Ovary (tissue), 9 donors: ENCODE data around the gene SNAP29. TPM values are rescaled to one million over a fixed set of nuclear protein-coding genes. Genes with fewer than 3 reads are reported as not detected.

ENCODE experiments used
- DNase-seq, 5 donors: peaks; one replicate each; pipeline ENCODE4 v3.0.0-alpha.2; 2019 to 2020
- H3K27ac ChIP-seq, 2 donors: fragments of 200-600 bp; one replicate each; pipeline versions ENCODE4 v1.5.1 to v1.8.0; 2019 to 2022
- H3K27me3 ChIP-seq: fragments of 200-600 bp; one replicate; pipeline ENCODE4 v1.8.0; 2022
- H3K36me3 ChIP-seq: fragments of 200-600 bp; sonication (generic); one replicate; pipeline ENCODE4 v1.5.1; 2019
- H3K4me1 ChIP-seq: one replicate; pipeline ENCODE4 v1.8.1; 2013; ENCODE audit warnings: mild to moderate bottlenecking, moderate library complexity; ENCODE audit not compliant: insufficient read depth
- H3K4me3 ChIP-seq: fragments of 200-600 bp; sonication (generic); one replicate; pipeline ENCODE4 v1.5.1; 2017
- H3K9me3 ChIP-seq, 2 donors: fragments of 200-600 bp in 1 of 2; sonication (generic) in 1 of 2; one replicate each; pipeline versions ENCODE4 v1.5.1 to v1.8.1; 2013 to 2019; ENCODE audit warnings: mild to moderate bottlenecking in 1 of 2, moderate library complexity in 1 of 2
- CTCF ChIP-seq, 3 donors: fragments of 450-650 bp in 2 of 3; fragments of 200-600 bp in 1 of 3; IDR thresholded peaks; one replicate each; pipeline versions ENCODE4 v1.5.1 to v1.8.0; 2016 to 2022; ENCODE audit warnings: antibody characterized with exemption in 3 of 3, mild to moderate bottlenecking in 1 of 3
- EP300 ChIP-seq: sonication (generic); formaldehyde crosslinking; IDR thresholded peaks from one replicate; pipeline ENCODE4 v1.6.1; 2017; ENCODE audit warnings: antibody characterized with exemption
- POLR2A ChIP-seq: fragments of 450-650 bp; IDR thresholded peaks from one replicate; pipeline ENCODE4 v1.6.1; 2017; ENCODE audit warnings: antibody characterized with exemption, mild to moderate bottlenecking, moderate library complexity
- WGBS, 3 donors: extraction: QIAGEN DNeasy Blood & Tissue Kit in 1 of 3; methylation state at CpG; one replicate each; pipeline versions ENCODE4 v1.1.5 to v1.1.7; 2013 to 2017; 5-methylcytosine and 5-hydroxymethylcytosine counted together
- intact Hi-C, 4 donors: fragments of 100-400 bp; cut with DNase I; formaldehyde crosslinking; loops; one replicate each; pipeline versions ENCODE4 v1.11.0 to v1.15.1; 2022 to 2023
- polyA plus RNA-seq, 2 donors: library from polyadenylated mRNA; stranded (reverse); fragments of 200-250 nt in 1 of 2; fragments of 350-450 nt in 1 of 2; fragmentation: Illumina TruSeq in 1 of 2; extraction: RNeasy Lipid Tissue Mini Kit (QIAGEN cat#74804) in 1 of 2; gene quantifications; one replicate each; pipeline ENCODE4 v1.2.3, GENCODE V29; 2013 to 2014
- total RNA-seq, 7 donors: library from RNA; depleted of rRNA in 2 of 7; stranded (reverse); fragments of >200 nt in 2 of 7; fragmentation: NEBNext Ultra II Directional in 3 of 7; extraction: Animal tissue kit (Norgen Biotek cat#: 25700) in 3 of 7; gene quantifications; one replicate each; pipeline versions ENCODE4 v1.1.0 to v1.2.4, GENCODE V29; 2016 to 2023
- donor health status: DM: no; HTN: no; CAD: no; lungs with moderate emphysema.
- donor health status: DM: no; HTN: no; CAD: no.
- donor health status: Bipolar disorder and iron deficiency.
- donor health status: DM: yes; HTN: yes; CAD: no.
- donor health status: DM: no; HTN: no; CAD: no.
- donor health status: DM: yes; HTN: yes; CAD: no.

The SNAP29 gene
- total and polyA plus RNA-seq, 9 donors = 12.0 to 58.6 (median 22.9) TPM

DNA sequence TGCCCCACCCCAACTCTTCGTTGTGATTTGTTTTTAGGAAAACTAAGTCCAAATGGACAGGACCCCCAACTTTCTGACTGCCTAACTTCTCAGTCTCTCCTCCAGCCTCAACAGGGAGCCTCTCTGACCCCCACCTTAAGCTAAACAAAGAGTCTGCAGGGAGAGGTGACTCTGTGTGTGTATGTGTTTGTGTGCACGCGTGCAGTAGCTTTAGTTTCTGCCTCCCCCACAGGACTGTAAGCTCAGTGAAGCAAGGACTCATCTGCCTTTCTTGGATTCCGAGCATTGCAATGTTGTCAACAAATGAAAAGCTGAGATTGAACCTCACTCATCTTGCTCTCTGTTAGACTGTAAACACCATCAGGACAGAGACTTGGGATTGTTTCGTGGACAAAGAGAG, 7.9 kb downstream of the SNAP29 start:
- intact Hi-C loops = loop anchor here in 1 of 4 donors (10.0 kb wide), 1 partner anchor 148 kb away; the partner anchor contains the start of gene P2RX6
- DNase-seq = no peak
- 47 to 71% (median 48%) methylated on average over 5 of the region's 5 CpGs for WGBS, 3 donors
- Histone ChIP-seq H3K27ac (peak overlapping the region in 1 of 2 donors; percentile 44), H3K9me3 (no peaks in the 10 kb centered on the region), H3K36me3 (no peaks in the 10 kb centered on the region), H3K27me3 (no peaks in the 10 kb centered on the region), H3K4me3 (no peak overlapping the region), H3K4me1 (peaks cover 15% of the 10 kb centered on the region)
- TF ChIP-seq CTCF (IDR thresholded peaks at IDR 0.05) = no peak
- TF ChIP-seq EP300 = no peak
- TF ChIP-seq POLR2A = no peak

- H3K4me1 ChIP-seq = peaks cover 15% of the 10 kb centered on the region
- H3K27me3 ChIP-seq = no peaks in the 10 kb centered on the region
- no peaks in the 10 kb centered on the region for H3K9me3 ChIP-seq
- no peaks in the 10 kb centered on the region for H3K36me3 ChIP-seq
- H3K4me3 ChIP-seq = no peak overlapping the region
- TF ChIP-seq CTCF (IDR thresholded peaks at IDR 0.05) (no peak), POLR2A (no peak), EP300 (no peak)
- intact Hi-C loops = loop anchor here in 1 of 4 donors (10.0 kb wide), 1 partner anchor 147 kb away; the partner anchor contains the start of gene P2RX6
- H3K27ac ChIP-seq = peak overlapping the region; percentile 44 to 51
- 56 to 59% (median 59%) methylated on average over 11 of the region's 11 CpGs for WGBS, 3 donors
- DNase-seq = peak in 4 of 5 donors; percentile 36 to 60 (median 59)
Observed at GRCh38 chr22:20867179-20868024, 8.6 kb downstream of the SNAP29 start.

DNA sequence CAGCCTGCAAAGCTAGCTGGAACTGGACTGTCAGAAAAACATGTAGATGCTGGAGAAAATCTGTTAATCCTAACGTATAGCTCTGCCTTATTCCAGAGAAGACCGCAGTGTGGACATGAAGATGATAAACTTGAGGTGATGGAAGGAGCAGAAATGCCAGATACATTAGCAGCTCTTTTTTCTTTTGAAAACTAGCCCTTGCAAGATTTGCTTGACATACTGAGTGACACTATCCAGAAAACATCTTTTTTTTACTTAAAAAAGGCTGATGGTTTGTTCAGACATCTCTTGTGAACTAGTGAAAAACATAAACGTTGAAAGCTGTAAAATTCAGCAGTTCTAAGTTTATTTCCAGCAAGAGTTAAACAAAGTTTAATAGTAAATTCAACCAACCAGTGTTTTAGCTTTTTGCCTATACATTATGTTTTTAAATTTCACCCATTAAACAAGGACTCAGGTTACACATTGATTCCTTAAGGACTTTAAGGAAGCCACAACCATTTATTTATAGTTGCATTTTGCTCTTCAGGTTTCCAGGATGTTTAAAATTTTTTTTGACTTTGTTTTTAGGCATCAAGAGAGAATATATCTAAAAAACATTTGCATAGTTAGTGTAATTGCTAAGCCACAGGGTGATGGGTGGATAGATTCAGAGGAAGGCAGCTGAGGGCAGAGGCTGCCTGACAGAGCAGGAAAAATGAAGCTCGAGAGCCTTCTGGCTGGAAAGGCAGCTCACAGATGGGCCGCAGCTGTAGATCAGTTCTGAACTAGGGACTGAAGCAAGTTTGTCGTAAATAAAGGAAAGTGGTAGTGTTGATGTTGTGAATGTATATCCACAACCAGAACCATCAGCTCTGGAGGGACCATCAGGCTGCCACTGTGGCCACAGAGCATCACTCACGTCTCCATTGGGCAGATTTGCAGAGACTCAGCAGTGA, 9.5 kb downstream of the SNAP29 start:
- Histone ChIP-seq H3K27me3 (no peaks in the 10 kb centered on the region), H3K36me3 (no peaks in the 10 kb centered on the region), H3K27ac (peak overlapping the region; percentile 44 to 51), H3K9me3 (no peaks in the 10 kb centered on the region), H3K4me3 (no peak overlapping the region), H3K4me1 (peaks cover 15% of the 10 kb centered on the region)
- 64 to 70% (median 64%) methylated on average over 7 of the region's 7 CpGs for WGBS, 3 donors
- no peak for TF ChIP-seq CTCF (IDR thresholded peaks at IDR 0.05)
- no peak for TF ChIP-seq POLR2A
- no peak for TF ChIP-seq EP300
- intact Hi-C loops = loop anchor here in 1 of 4 donors (10.0 kb wide), 1 partner anchor 147 kb away; the partner anchor contains the start of gene P2RX6
- no peak for DNase-seq

DNA sequence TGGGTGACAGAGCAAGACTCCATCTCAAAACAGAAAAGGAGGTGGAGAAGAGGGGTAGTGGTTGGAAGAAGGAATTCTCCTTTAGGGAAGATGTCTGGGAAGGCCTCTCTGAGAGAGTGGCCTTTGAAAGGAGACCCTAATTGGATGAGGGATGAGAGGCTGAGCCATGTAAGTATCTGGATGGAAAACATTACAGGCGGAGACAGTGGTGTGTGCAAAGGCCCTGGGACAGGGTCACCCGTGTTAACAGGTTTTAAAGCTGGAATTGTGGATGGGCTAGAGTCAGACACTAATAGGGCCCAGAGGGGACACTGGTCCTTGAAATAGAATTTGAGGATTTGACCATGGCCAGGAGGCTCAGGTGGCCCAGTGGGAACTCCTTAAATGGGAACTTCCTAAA, 10.4 kb downstream of the SNAP29 start:
- Histone ChIP-seq H3K4me1 (peaks cover 15% of the 10 kb centered on the region), H3K27ac (no peak overlapping the region), H3K36me3 (no peaks in the 10 kb centered on the region), H3K9me3 (no peaks in the 10 kb centered on the region), H3K4me3 (no peak overlapping the region), H3K27me3 (no peaks in the 10 kb centered on the region)
- intact Hi-C loops = loop anchor here in 1 of 4 donors (10.0 kb wide), 1 partner anchor 146 kb away; the partner anchor contains the start of gene P2RX6
- no peak for TF ChIP-seq CTCF (IDR thresholded peaks at IDR 0.05)
- no peak for TF ChIP-seq POLR2A
- TF ChIP-seq EP300 = no peak
- WGBS, 3 donors = 93 to 95% (median 95%) methylated on average over 2 of the region's 2 CpGs
- no peak for DNase-seq
